MCF 10A (cell line): ENCODE results near the gene TUFT1. TPM values are rescaled to one million over a fixed set of nuclear protein-coding genes. Genes with fewer than 3 reads are reported as not detected.

Source experiments
- Bru-seq: library from RNA; stranded (reverse); fragments of 400-500 nt; gene quantifications from one replicate; lab custom pipeline; 2021; lab: Mats Ljungman, UMichigan
- BruChase-seq, 2 experiments: library from RNA; stranded (reverse); fragments of 400-500 nt; gene quantifications; one replicate each; lab custom pipeline; 2021; lab: Mats Ljungman, UMichigan
- BruUV-seq: library from RNA; stranded (reverse); fragments of 400-500 nt; replicated peaks from 2 replicates; lab custom pipeline; 2021; lab: Mats Ljungman, UMichigan
- CTCF ChIA-PET: fragments of 300-600 bp; sonication (Branson Sonifier 250); formaldehyde crosslinking; extraction: SDS; loops from one replicate; lab custom pipeline; 2021; ENCODE audit warnings: antibody characterized with exemption, inconsistent platforms; lab: Yijun Ruan, JAX
- POLR2A ChIA-PET: fragments of 300-600, 350-650 bp; sonication (Branson Sonifier 250); formaldehyde crosslinking; extraction: SDS; loops from one replicate; lab custom pipeline; 2020; ENCODE audit warnings: antibody characterized with exemption, inconsistent platforms; lab: Yijun Ruan, JAX
- DNase-seq: peaks from one replicate; pipeline ENCODE4 v3.0.0-alpha.2; 2018; ENCODE audit not compliant: unreplicated experiment
- H3K27ac Mint-ChIP-seq: one replicate; pipeline ENCODE4 v1.8.0; 2022; ENCODE audit warnings: mild to moderate bottlenecking, low read depth, mixed read lengths; ENCODE audit not compliant: unreplicated experiment
- H3K27me3 Mint-ChIP-seq: one replicate; pipeline ENCODE4 v1.8.0; 2022; ENCODE audit warnings: mixed read lengths; ENCODE audit not compliant: insufficient read depth, unreplicated experiment
- H3K36me3 Mint-ChIP-seq: one replicate; pipeline ENCODE4 v1.8.0; 2022; ENCODE audit warnings: mild to moderate bottlenecking, moderate library complexity, mixed read lengths; ENCODE audit not compliant: insufficient read depth, unreplicated experiment
- H3K4me1 Mint-ChIP-seq: one replicate; pipeline ENCODE4 v1.8.0; 2022; ENCODE audit warnings: mixed read lengths; ENCODE audit not compliant: insufficient read depth, unreplicated experiment
- H3K4me3 Mint-ChIP-seq: one replicate; pipeline ENCODE4 v1.8.0; 2022; ENCODE audit warnings: mild to moderate bottlenecking, moderate library complexity, mixed read lengths; ENCODE audit not compliant: unreplicated experiment
- H3K9me3 Mint-ChIP-seq: one replicate; pipeline ENCODE4 v1.8.0; 2022; ENCODE audit warnings: mixed read lengths; ENCODE audit not compliant: unreplicated experiment
- CTCF ChIP-seq: fragments of 200-600 bp; IDR thresholded peaks from one replicate; pipeline ENCODE4 v1.8.0; 2022; ENCODE audit warnings: antibody characterized with exemption, mild to moderate bottlenecking; ENCODE audit not compliant: unreplicated experiment
- intact Hi-C: fragments of 100-400 bp; cut with micrococcal nuclease; formaldehyde crosslinking; loops from 2 replicates; pipeline ENCODE4 v1.14.1; 2022
- long read RNA-seq: library from polyadenylated mRNA; stranded (forward); transcript quantifications from one replicate; pipeline ENCODE4 v2.0.0, GENCODE V29; 2022
- total RNA-seq: library from RNA; stranded (reverse); gene quantifications from 2 replicates; pipeline ENCODE4 v1.2.3, GENCODE V29; 2022

The TUFT1 gene
- total RNA-seq (90.6 and 162 TPM in 2 replicates), Bru-seq, nascent RNA (percentile 94 among the genes with signal in this experiment), BruChase-seq, experiment 1, labeled RNA remaining after a 6-hour chase (percentile 93 among the genes with signal in this experiment), BruChase-seq, experiment 2, labeled RNA remaining after a 2-hour chase (percentile 93 among the genes with signal in this experiment)
- long read RNA-seq, transcript TUFT1-203 (13 exons, 3,111 nt): major isoform, 344 of 629 reads
- long read RNA-seq, transcript TUFT1-202 (12 exons, 3,033 nt): minor isoform, 210 of 629 reads
- long read RNA-seq, partial matches to known transcripts: 27 of 629 reads
- long read RNA-seq, other reads (novel, unspliced or antisense): 47 of 629 reads

- H3K27me3 Mint-ChIP-seq: no peaks in the 10 kb centered on the region
- H3K4me3 Mint-ChIP-seq: peak within 1 kb of the TSS; percentile 96
- peak; percentile 97 for DNase-seq
- peaks cover 31% of the 10 kb centered on the region for H3K36me3 Mint-ChIP-seq
- TSS peak; percentile 49 for BruUV-seq
- POLR2A ChIA-PET: interaction anchor here (0.6 to 5.6 kb wide), 60 partner anchors 9 to 1863 kb away, joined by 3 to 90 read pairs (median 4); partner anchors contain the start of genes CGN, MLLT11, MRPL9 and POGZ
- CTCF ChIA-PET: interaction anchor here (0.6 to 2.7 kb wide), 14 partner anchors 9 to 306 kb away, joined by 3 to 12 read pairs (median 4); no protein-coding TSS in a partner anchor
- peaks cover 62% of the 10 kb centered on the region for H3K4me1 Mint-ChIP-seq
- no peaks in the 10 kb centered on the region for H3K9me3 Mint-ChIP-seq
- peak within 1 kb of the TSS; percentile 98 for H3K27ac Mint-ChIP-seq
- TF ChIP-seq CTCF: no peak
- intact Hi-C loops: loop anchor here (2.0 to 5.0 kb wide), 2 partner anchors 37 to 82 kb away; partner anchors contain the start of gene POGZ
These were observed at the start of gene TUFT1 for GRCh38 chr1:151540021-151540981. Gene TUFT1, plus strand, starts transcription at chr1:151540309. Its CDS starts 58 bp downstream, at chr1:151540367.

GRCh38 chr1:151491641-151492040 lies 48.5 kb upstream of the TUFT1 start:
- Mint-ChIP-seq H3K4me3 (no peak overlapping the region), H3K27ac (no peak overlapping the region), H3K36me3 (no peaks in the 10 kb centered on the region), H3K27me3 (peaks cover 16% of the 10 kb centered on the region), H3K9me3 (no peaks in the 10 kb centered on the region), H3K4me1 (peaks cover 16% of the 10 kb centered on the region)
- intact Hi-C loops: no loop called here
- POLR2A ChIA-PET: interaction anchor here (1.2 kb wide), 1 partner anchor 32 kb away, joined by 3 read pairs; no protein-coding TSS in a partner anchor
- DNase-seq: no peak
- CTCF ChIA-PET: no interaction called here
- no TSS peak for BruUV-seq
- TF ChIP-seq CTCF: no peak

- Mint-ChIP-seq H3K9me3 (no peaks in the 10 kb centered on the region), H3K27me3 (peaks cover 16% of the 10 kb centered on the region), H3K27ac (no peak overlapping the region), H3K36me3 (no peaks in the 10 kb centered on the region), H3K4me3 (no peak overlapping the region), H3K4me1 (peaks cover 14% of the 10 kb centered on the region)
- CTCF ChIA-PET: interaction anchor here (0.5 to 0.6 kb wide), 2 partner anchors 32 to 96 kb away, joined by 3 to 4 read pairs; partner anchors contain the start of gene POGZ
- POLR2A ChIA-PET: interaction anchor here (1.2 kb wide), 1 partner anchor 31 kb away, joined by 3 read pairs; no protein-coding TSS in a partner anchor
- no peak for TF ChIP-seq CTCF
- BruUV-seq: no TSS peak
- DNase-seq: no peak
- intact Hi-C loops: no loop called here
These were observed 48.0 kb upstream of the TUFT1 start for GRCh38 chr1:151492120-151492519.
